ENCODE data around the gene NSD2. TPM values are rescaled to one million over a fixed set of nuclear protein-coding genes. Genes with fewer than 3 reads are reported as not detected.
A peak's percentile ranks its signal among the peaks of the same experiment; 100 is the strongest.

NSD2 gene
- total and polyA plus RNA-seq, 4 experiments from 2014 or later = 1.1 to 57.4 (median 33.2) TPM

DNA sequence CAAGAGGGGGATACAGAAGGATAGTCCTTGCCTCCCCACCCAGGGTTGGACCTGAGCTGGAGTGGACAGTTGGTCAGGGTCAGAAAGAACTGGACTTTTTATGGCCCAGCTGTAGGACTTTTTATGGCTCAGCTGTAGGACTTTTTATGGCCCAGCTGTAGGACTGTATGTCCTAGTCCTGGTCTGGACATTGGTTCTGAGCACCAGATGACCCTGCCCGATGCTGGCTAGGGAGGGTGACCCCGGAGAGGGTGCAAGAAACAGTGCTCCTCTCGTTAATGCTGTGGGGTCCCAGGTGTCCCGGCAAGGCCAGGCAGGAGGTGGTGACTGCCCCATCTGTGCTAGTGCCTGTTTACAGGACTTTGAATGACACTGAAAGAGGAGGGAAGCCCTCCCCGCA is 13.3 kb upstream of the NSD2 start:
- intact Hi-C loops (cut with micrococcal nuclease) = loop anchor here (5.0 kb wide), 3 partner anchors 146 to 1186 kb away; partner anchors contain the start of genes ATP5ME, HAUS3, MYL5 and POLN
- Mint-ChIP-seq H3K36me3 (no peaks in the 10 kb centered on the region), H3K4me3 (peak overlapping the region in 1 of 8 donors; percentile 80), H3K27ac (no peak overlapping the region), H3K9me3 (no peaks in the 10 kb centered on the region), H3K27me3 (no peaks in the 10 kb centered on the region), H3K4me1 (peaks cover 6 to 38% (median 27%) of the 10 kb centered on the region in 4 donors)
- CTCF ChIA-PET (ENCODE audit: partially characterized antibody) = interaction anchor here (6.0 kb wide), 1 partner anchor 42 kb away, joined by 35 read pairs; no protein-coding TSS in a partner anchor
- POLR2A ChIA-PET (ENCODE audit: partially characterized antibody) = interaction anchor here (0.8 to 8.1 kb wide), 2 partner anchors 12 to 17 kb away, joined by 4 to 81 read pairs; partner anchors contain the start of gene NSD2
- H3K36me3 ChIP-seq (ENCODE audit: insufficient read depth, low read length) = no peaks in the 10 kb centered on the region
- DNase-seq = no peak
- no peak overlapping the region for H3K27ac ChIP-seq (ENCODE audit: low read depth, low read length)
- H3K9me3 ChIP-seq (ENCODE audit: control insufficient read depth in 1 of 2, low read length in 2 of 2) = no peaks in the 10 kb centered on the region
- no peak overlapping the region for H3K4me3 ChIP-seq (ENCODE audit: low read length in 2 of 2)
- peaks cover 44% of the 10 kb centered on the region for H3K4me1 ChIP-seq (ENCODE audit: insufficient read depth, low read length)
- H3K27me3 ChIP-seq (ENCODE audit: insufficient read depth, low read length) = no peaks in the 10 kb centered on the region

DNA sequence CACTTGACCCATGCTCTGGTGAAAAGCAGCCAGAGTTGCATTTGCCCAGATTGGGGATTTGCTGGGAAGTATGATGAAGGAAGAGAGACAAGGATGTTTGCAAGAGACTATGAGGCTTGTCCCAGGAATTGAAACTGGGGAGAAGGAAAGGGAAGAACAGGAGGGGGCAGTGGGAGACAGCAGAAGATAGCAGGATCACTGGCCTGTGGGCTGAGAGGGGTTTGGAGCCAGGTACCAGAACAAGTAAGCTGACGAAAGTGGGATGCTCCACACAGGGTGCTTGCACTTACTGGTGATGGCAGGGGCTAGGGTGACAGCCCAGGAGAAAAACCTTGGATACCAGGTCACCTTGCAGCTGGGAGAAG is 11.8 kb upstream of the NSD2 start:
- Histone ChIP-seq H3K27me3 (ENCODE audit: insufficient read depth, low read length) (no peaks in the 10 kb centered on the region), H3K27ac (ENCODE audit: low read depth, low read length) (no peak overlapping the region), H3K4me1 (ENCODE audit: insufficient read depth, low read length) (peaks cover 41% of the 10 kb centered on the region), H3K9me3 (ENCODE audit: control insufficient read depth in 1 of 2, low read length in 2 of 2) (no peaks in the 10 kb centered on the region), H3K36me3 (ENCODE audit: insufficient read depth, low read length) (no peaks in the 10 kb centered on the region), H3K4me3 (ENCODE audit: low read length in 2 of 2) (no peak overlapping the region)
- H3K36me3 Mint-ChIP-seq = no peaks in the 10 kb centered on the region
- H3K27ac Mint-ChIP-seq = peak overlapping the region in 1 of 7 donors; percentile 35
- intact Hi-C loops (cut with micrococcal nuclease) = loop anchor here (5.0 kb wide), 3 partner anchors 147 to 1187 kb away; partner anchors contain the start of genes ATP5ME, HAUS3, MYL5 and POLN
- no peaks in the 10 kb centered on the region for H3K9me3 Mint-ChIP-seq
- H3K27me3 Mint-ChIP-seq = no peaks in the 10 kb centered on the region
- no peak for DNase-seq
- H3K4me3 Mint-ChIP-seq = no peak overlapping the region
- ChIA-PET POLR2A (ENCODE audit: partially characterized antibody) (interaction anchor here (0.6 to 8.1 kb wide), 3 partner anchors 11 to 169 kb away, joined by 3 to 81 read pairs (median 3); partner anchors contain the start of genes NSD2, TACC3 and TMEM129), CTCF (ENCODE audit: partially characterized antibody) (interaction anchor here (1.3 to 6.0 kb wide), 3 partner anchors 14 to 40 kb away, joined by 3 to 35 read pairs (median 4); no protein-coding TSS in a partner anchor)
- peaks cover 6 to 37% (median 26%) of the 10 kb centered on the region in 4 donors for H3K4me1 Mint-ChIP-seq

DNA sequence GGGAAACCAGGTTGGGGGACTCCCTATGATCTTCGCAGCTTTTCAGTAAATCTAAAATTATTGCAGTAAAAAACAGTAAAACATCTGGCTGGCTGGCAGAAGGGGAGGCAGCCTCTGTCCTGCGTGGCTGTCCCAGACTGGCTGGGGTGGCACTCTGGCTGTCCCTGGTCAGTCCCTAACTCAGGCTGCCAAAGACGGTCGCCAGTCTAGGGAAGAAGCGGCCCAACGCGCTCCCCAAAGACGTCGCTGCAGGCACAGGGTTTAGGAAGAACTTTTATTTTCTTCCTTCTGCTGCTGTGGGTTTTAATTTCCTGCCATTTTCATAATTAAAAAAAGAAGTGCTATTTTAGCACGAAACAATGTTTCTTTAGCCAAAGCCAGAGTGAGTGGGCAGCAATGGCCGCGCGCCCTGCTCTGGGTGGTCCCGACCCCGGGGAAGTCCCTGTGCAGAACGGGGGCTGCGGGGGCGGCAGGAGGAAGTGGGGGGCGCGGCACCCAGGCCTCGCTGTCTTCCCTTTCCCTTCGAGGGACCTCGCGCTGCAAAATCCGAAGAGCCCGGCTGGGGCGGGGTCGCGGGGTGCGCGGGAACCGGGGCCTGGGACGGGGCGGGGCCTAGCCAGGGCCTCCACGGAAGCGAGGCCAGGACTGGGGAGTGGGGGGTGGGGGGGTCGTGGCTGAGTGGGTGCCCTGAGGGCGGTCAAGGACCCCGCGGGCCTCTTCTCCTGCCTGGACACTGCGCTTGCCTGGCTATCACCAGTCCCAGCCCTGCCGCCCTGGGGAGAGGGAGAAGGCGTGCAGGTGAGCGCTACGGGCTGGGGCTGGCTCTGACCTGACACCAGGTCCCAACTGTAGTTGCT is 8.9 kb upstream of the NSD2 start:
- peak overlapping the region; percentile 76 to 86 (median 82) for H3K4me3 Mint-ChIP-seq
- no peaks in the 10 kb centered on the region for H3K36me3 ChIP-seq (ENCODE audit: insufficient read depth, low read length)
- H3K27ac ChIP-seq (ENCODE audit: low read depth, low read length) = no peak overlapping the region
- intact Hi-C loops (cut with micrococcal nuclease) = loop anchor here (1.0 kb wide), 1 partner anchor 8 kb away; no protein-coding TSS in a partner anchor
- H3K36me3 Mint-ChIP-seq = no peaks in the 10 kb centered on the region
- ChIA-PET CTCF (ENCODE audit: partially characterized antibody) (interaction anchor here (0.6 kb wide), 1 partner anchor 152 kb away, joined by 3 read pairs; no protein-coding TSS in a partner anchor), POLR2A (ENCODE audit: partially characterized antibody) (interaction anchor here (1.3 to 8.1 kb wide), 2 partner anchors 8 to 141 kb away, joined by 4 to 81 read pairs; partner anchors contain the start of genes NSD2, TACC3 and TMEM129)
- peaks cover 25% of the 10 kb centered on the region for H3K4me1 ChIP-seq (ENCODE audit: insufficient read depth, low read length)
- DNase-seq = no peak
- no peaks in the 10 kb centered on the region for H3K9me3 ChIP-seq (ENCODE audit: control insufficient read depth in 1 of 2, low read length in 2 of 2)
- H3K4me1 Mint-ChIP-seq = peaks cover 4 to 22% (median 15%) of the 10 kb centered on the region in 4 donors
- H3K27me3 Mint-ChIP-seq = no peaks in the 10 kb centered on the region
- peak overlapping the region in 5 of 7 donors; percentile 48 to 72 (median 64) for H3K27ac Mint-ChIP-seq
- H3K9me3 Mint-ChIP-seq = no peaks in the 10 kb centered on the region
- peak overlapping the region in 1 of 2 donors; percentile 19 for H3K4me3 ChIP-seq (ENCODE audit: low read length in 2 of 2)
- no peaks in the 10 kb centered on the region for H3K27me3 ChIP-seq (ENCODE audit: insufficient read depth, low read length)

DNA sequence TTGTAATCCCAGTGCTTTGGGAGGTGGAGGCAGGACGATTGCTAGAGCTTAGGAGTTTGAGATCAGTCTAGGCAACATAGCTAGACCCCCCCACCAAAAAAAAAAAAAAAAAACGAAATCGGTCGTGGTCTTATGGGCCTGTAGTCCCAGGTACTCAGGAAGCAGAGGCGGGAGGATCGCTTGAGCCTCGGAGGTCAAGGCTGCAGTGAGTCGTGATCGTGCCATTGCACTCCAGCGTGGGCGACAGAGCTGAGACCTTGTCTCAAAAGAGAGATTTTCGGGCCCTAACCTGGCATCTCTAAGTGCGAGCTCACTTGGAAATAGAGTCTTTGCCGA is 8.3 kb upstream of the NSD2 start:
- H3K27ac Mint-ChIP-seq = peak overlapping the region in 4 of 7 donors; percentile 35 to 60 (median 48)
- H3K27me3 ChIP-seq (ENCODE audit: insufficient read depth, low read length) = no peaks in the 10 kb centered on the region
- peaks cover 4 to 18% (median 13%) of the 10 kb centered on the region in 4 donors for H3K4me1 Mint-ChIP-seq
- H3K4me1 ChIP-seq (ENCODE audit: insufficient read depth, low read length) = peaks cover 18% of the 10 kb centered on the region
- no peak for DNase-seq
- intact Hi-C loops (cut with micrococcal nuclease) = loop anchor here (1.0 kb wide), 1 partner anchor 7 kb away; no protein-coding TSS in a partner anchor
- no peak overlapping the region for H3K27ac ChIP-seq (ENCODE audit: low read depth, low read length)
- no peaks in the 10 kb centered on the region for H3K27me3 Mint-ChIP-seq
- H3K9me3 Mint-ChIP-seq = no peaks in the 10 kb centered on the region
- ChIA-PET CTCF (ENCODE audit: partially characterized antibody) (interaction anchor here (0.6 kb wide), 1 partner anchor 152 kb away, joined by 3 read pairs; no protein-coding TSS in a partner anchor), POLR2A (ENCODE audit: partially characterized antibody) (no interaction called here)
- H3K36me3 ChIP-seq (ENCODE audit: insufficient read depth, low read length) = no peaks in the 10 kb centered on the region
- no peak overlapping the region for H3K4me3 ChIP-seq (ENCODE audit: low read length in 2 of 2)
- no peaks in the 10 kb centered on the region for H3K9me3 ChIP-seq (ENCODE audit: control insufficient read depth in 1 of 2, low read length in 2 of 2)
- no peaks in the 10 kb centered on the region for H3K36me3 Mint-ChIP-seq
- H3K4me3 Mint-ChIP-seq = peak overlapping the region in 7 of 8 donors; percentile 17 to 76 (median 35)

DNA sequence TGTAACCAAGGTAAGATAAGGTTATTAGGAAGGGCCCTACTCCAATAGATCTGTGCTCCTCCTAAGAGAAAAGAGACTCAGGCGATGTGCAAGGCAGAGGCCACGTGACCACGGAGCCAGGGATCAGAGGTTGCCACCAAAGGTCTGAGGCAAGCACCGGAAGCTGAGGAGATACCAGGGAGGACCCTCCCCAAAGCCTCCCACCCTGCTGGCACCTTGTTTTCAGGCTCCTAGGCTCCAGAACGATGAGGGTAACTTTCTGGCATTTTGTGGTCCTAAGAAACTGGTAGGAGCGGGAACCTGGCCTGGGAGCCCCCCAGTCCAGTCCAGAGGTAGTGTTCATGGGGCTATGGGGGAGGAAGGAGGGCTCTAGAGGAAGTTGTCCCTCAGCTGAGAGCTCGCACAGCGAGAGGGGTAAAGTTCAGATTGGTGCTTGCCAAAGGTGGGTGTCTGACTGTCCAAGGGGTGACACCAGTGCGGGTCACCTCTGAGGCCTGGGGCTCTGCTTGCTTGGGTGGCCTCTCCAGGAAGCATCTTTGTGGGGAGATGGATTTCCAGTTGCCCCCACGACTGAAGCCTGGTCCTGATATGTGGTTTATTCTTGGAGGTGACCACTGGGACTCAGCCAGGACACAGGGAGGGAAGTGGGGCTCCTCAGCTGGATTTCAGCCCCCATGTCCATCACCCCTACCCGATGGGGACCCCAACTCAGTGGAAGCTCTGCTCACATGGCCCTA is 7.7 kb upstream of the NSD2 start:
- H3K27ac ChIP-seq (ENCODE audit: low read depth, low read length) = no peak overlapping the region
- peak overlapping the region in 3 of 8 donors; percentile 15 to 49 (median 35) for H3K4me3 Mint-ChIP-seq
- H3K27me3 Mint-ChIP-seq = no peaks in the 10 kb centered on the region
- DNase-seq = no peak
- no peaks in the 10 kb centered on the region for H3K9me3 ChIP-seq (ENCODE audit: control insufficient read depth in 1 of 2, low read length in 2 of 2)
- peak overlapping the region in 4 of 7 donors; percentile 36 to 58 (median 47) for H3K27ac Mint-ChIP-seq
- intact Hi-C loops (cut with micrococcal nuclease) = no loop called here
- H3K36me3 ChIP-seq (ENCODE audit: insufficient read depth, low read length) = no peaks in the 10 kb centered on the region
- ChIA-PET CTCF (ENCODE audit: partially characterized antibody) (interaction anchor here (0.6 kb wide), 1 partner anchor 153 kb away, joined by 3 read pairs; no protein-coding TSS in a partner anchor), POLR2A (ENCODE audit: partially characterized antibody) (no interaction called here)
- H3K4me3 ChIP-seq (ENCODE audit: low read length in 2 of 2) = no peak overlapping the region
- no peaks in the 10 kb centered on the region for H3K36me3 Mint-ChIP-seq
- no peaks in the 10 kb centered on the region for H3K27me3 ChIP-seq (ENCODE audit: insufficient read depth, low read length)
- peaks cover 18% of the 10 kb centered on the region for H3K4me1 ChIP-seq (ENCODE audit: insufficient read depth, low read length)
- no peaks in the 10 kb centered on the region for H3K9me3 Mint-ChIP-seq
- peaks cover 4 to 18% (median 13%) of the 10 kb centered on the region in 4 donors for H3K4me1 Mint-ChIP-seq

DNA sequence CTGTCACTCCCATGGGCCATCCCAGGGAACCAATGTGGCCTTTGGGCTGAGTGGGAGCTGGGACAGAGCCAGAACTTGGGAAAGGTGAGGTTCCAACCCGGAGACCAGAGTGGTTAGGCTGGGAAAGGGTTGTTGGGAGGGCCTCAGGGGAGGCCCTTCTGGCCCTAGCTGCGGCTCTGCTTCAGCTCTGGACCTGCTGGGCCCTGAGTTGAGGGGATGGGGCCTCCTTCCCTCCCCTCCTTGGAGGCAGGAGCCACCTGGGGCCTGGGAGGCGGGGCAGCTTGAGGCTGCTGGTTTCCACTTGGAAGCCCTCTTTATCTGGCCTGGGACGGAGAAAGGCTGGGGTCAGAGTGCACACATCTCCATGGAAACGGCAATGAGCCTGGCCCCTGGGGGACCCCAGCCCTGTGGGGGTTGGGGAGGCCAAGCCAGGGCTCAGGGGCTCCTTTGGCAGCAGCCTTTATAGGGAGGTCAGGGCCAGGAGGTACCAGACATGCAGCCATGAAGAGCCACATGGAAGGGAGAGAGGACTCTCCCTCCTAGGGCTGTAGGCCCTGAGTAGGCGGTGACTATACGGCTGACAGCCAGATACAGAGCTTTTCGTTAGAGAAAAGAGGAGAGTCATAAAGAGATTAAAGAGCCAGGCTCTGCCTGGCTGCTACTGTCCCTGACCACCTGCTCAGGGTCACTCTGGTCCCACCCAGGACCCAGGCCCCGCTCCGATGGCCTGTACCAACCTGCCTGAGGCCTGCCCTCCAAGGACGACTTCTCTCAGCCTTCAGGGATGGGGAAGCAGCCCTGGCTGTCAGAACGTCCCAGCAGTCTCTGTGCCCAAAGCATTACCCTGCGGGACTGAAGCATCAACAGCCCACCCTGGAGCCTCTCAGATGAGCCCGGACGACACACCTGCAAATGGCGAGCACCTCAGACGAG is 6.9 kb upstream of the NSD2 start:
- Mint-ChIP-seq H3K27ac (no peak overlapping the region), H3K9me3 (no peaks in the 10 kb centered on the region), H3K4me3 (no peak overlapping the region), H3K36me3 (no peaks in the 10 kb centered on the region), H3K27me3 (no peaks in the 10 kb centered on the region), H3K4me1 (peaks cover 4 to 18% (median 12%) of the 10 kb centered on the region in 4 donors)
- ChIA-PET CTCF (ENCODE audit: partially characterized antibody) (no interaction called here), POLR2A (ENCODE audit: partially characterized antibody) (no interaction called here)
- no peak overlapping the region for H3K4me3 ChIP-seq (ENCODE audit: low read length in 2 of 2)
- intact Hi-C loops (cut with micrococcal nuclease) = no loop called here
- H3K4me1 ChIP-seq (ENCODE audit: insufficient read depth, low read length) = peaks cover 18% of the 10 kb centered on the region
- no peak for DNase-seq
- H3K36me3 ChIP-seq (ENCODE audit: insufficient read depth, low read length) = no peaks in the 10 kb centered on the region
- no peaks in the 10 kb centered on the region for H3K27me3 ChIP-seq (ENCODE audit: insufficient read depth, low read length)
- H3K27ac ChIP-seq (ENCODE audit: low read depth, low read length) = no peak overlapping the region
- no peaks in the 10 kb centered on the region for H3K9me3 ChIP-seq (ENCODE audit: control insufficient read depth in 1 of 2, low read length in 2 of 2)
